Stimulated activated CD8-positive, alpha-beta memory T cell treated with anti-CD3 and anti-CD28 coated beads, Interleukin-7, amount 100 ng/mL, for 24 hours (primary cell): Measurements from ENCODE around the gene GPRC5B.

Source experiments
- DNase-seq: peaks from one replicate; pipeline ENCODE4 v3.0.0-alpha.2; 2020; ENCODE audit warnings: low read depth

GPRC5B gene

DNA sequence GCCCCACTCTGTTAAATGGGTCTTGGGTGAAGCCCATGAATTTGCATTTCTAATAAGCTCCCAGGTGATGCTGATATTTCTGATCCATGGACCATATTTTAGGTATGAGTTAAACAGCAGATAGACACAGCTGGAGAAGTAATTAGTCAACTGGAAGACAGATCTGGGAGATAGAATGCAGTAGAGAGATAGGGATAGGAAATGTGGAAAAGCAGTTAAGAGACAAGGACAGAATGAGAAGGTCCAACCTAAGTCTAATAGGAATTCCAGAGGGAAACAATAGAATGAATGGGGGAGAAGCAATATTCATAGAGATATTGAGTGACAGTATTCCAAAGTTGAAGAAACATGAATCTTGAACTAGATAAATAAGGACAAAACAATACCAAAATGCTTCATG is 71.7 kb downstream of the GPRC5B start:
- no peak for DNase-seq

DNA sequence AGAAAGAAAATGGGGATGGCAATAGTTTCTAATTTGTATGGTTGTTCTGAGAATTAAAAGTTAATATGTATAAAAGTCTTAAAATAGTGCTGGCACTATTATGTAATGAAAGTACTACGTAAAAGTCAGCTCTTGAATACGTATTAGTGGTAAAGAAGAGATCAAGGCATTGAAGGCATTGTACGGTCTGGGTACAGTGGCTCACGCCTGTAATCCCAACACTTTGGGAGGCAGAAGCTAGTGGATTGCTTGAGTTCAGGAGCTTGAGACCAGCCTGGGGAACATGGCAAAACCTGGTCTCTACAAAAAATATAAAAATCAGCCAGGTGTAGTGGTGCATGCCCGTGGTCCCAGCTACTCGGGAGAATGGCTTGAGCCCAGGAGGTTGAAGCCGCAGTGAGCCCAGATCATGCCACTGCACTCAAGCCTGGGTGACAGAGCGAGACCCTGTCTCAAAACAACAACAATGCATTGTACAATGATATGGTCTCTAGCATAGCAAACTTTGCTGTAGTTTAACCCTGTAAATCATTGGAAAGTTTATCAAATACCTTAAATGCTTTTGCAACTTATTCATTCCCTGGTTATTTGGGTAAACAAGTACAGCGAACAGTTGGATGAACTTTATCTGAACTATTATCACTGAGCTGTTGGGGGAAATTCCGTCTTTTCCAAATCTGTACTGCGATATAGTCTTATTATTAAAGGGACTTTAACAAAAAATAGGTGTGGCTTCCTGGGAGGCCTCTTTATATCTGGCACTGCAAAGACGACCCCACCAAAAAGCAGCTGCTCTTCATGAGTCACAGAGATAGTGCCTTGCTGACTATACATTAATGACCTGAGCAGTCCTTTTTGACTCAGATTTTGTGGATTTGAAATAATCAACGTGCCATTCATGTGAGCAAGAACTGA is 73.6 kb downstream of the GPRC5B start:
- DNase-seq: no peak

DNA sequence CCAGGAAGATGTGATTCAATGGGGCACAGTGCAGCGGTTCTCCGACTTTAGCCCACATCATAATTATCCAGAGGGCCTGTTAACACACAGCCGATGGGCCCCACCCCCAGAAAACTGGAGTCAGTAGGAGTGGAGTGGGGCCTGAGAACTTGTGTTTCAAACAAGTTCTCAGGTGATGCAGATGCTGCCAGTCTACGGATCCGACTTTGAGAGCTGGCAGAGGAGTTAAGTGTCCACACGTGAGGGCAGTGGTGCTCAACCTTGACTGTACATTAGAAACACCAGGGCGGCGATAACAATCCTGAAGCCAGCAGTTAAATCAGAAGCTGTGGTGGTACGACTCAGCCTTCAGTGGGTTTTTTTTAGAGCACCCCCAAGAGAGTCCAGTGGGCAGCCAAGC is 75.0 kb downstream of the GPRC5B start:
- DNase-seq: no peak

DNA sequence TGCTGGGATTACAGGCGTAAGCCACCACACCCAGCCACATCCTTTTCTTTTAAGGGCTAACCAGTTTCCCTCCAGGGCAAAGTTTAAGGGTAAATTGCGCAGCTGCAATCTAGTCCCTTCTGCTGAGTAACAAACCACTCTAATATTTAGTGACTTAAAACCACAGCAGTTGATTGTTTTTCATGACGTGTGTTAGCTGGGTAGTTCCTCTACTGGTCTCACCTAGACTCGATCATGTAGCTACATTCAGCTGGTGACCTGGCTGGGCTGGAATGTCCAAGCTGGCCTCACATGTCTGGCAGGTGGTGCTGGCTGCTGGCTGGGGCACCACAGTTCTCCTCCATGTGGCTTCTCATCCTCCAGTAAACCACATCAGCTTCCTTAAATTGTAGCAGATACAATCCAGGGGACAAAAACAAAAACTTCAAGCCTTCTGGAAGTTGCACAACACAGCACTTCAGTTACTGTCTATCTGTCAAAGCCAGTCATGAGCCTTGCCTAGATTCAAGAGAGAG is 75.5 kb downstream of the GPRC5B start:
- no peak for DNase-seq

DNA sequence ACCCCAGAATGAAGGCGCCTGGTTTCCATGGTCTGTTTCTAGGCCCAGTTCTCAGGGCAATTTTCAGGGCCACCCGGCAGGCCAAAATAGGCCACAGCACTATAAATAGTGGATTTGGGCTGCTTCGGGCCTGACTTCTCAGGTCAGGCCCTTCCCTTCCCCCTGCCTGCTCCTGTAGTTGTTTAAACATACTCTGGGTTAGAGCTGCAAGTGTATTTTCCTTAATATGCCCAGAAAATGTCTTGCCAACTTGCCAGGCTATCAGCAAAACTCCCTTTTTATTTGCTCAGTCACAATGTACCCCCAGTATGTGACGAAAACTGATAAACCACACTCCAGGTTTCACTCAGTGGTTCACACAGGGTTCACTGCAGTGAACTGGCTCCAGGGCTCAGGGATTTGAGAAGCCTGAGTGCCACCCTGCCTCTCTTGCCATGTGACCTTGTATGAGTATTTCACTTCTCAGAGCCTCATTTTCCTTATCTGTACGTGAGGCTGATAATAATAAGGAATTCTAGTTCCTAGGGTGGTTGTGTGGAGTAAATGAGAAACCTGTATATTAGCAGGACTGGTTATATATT is 76.5 kb downstream of the GPRC5B start:
- no peak for DNase-seq
